Measurements from ENCODE around the gene CEBPE.
A peak's percentile ranks its signal among the peaks of the same experiment; 100 is the strongest.

The CEBPE gene

GRCh38 chr14:23102801-23103200 lies 16.3 kb downstream of the CEBPE start:
- no peak for DNase-seq (ENCODE audit: low spot score)

- no peak for DNase-seq (ENCODE audit: low spot score)
Observed at GRCh38 chr14:23101986-23102625, 16.9 kb downstream of the CEBPE start.

GRCh38 chr14:23101213-23101970 lies 17.7 kb downstream of the CEBPE start:
- DNase-seq (ENCODE audit: low spot score): peak; percentile 79

- DNase-seq (ENCODE audit: low spot score): no peak
Observed at GRCh38 chr14:23099212-23099861, 19.7 kb downstream of the CEBPE start.

- DNase-seq (ENCODE audit: low spot score): no peak
Observed at GRCh38 chr14:23097786-23098185, 21.3 kb downstream of the CEBPE start.

- peak; percentile 96 for DNase-seq (ENCODE audit: low spot score)
Observed at GRCh38 chr14:23095196-23096108, 23.6 kb downstream of the CEBPE start, which contains the start of gene C14orf119. Gene C14orf119, plus strand, starts transcription at chr14:23095505. Its CDS starts 2,154 bp downstream, at chr14:23097659.

DNA sequence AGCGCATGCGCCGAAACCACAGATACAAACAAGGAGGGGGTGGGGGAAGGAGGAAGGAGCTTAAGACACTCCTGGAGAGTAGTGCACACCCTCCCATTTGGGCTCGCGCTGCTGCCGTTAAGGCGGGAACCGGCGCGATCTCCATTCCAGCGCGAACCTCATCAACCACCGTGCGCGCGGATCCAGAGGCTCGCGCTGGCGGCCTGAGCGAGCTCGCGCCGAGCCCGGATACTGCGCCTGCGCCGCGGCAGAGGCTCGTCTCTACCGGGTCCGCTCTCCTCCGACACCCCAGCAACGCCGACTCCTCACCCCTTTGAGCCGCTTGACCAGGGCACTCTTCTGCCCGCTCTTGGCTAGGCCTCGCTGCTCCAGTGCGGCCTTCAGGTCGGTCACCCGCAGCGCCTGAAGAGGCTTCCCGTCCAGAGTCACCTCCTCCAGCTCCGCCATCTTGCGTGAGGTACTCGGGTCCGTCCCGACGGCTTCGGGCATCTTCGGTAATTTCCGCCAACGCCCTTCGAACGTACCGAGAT lies 24.3 kb downstream of the CEBPE start, which contains the start of gene ACIN1:
TSS of gene ACIN1 (minus strand) at position 471 of the 530 bp plus-strand sequence. CDS start at position 447, 24 bp downstream.
- peak; percentile 88 for DNase-seq (ENCODE audit: low spot score)

GRCh38 chr14:23093991-23094665 lies 24.9 kb downstream of the CEBPE start:
- DNase-seq (ENCODE audit: low spot score): peak; percentile 82

DNA sequence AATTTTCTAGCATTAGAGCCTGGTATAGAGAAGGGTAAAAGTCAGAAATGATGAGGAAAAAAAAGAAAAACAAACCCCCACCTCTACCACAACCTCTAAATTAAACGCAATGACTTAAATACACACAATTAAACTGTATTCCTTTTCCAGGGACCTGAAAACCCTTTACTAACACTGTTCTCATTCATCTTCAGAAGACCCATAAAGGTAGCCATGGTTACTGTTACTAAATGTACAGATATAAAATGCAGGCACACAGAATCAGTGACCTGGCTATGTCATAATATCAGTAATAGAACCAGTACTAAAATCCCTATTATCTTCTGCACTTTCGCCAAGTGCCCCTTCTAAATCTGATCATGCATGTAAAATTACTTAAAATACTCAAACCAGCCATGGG lies 25.5 kb downstream of the CEBPE start:
- no peak for DNase-seq (ENCODE audit: low spot score)

DNA sequence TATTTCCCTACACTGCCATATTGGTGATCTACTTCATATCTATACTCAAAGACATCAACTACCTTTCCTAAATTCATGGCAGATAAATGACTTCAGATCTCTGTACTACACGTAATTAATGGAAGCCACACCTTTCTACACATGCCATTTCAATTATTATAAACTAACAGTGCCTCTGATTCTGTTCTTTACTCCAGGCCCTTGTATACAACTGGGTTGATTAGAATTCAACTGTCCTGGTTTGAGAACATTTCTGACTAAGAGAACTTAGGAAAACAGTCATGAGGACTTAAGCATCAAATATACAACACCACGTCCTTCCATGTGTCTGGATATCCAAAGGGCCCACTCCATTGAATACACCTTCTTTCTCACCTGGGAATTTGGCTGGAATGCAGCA lies 26.0 kb downstream of the CEBPE start:
- no peak for DNase-seq (ENCODE audit: low spot score)

DNA sequence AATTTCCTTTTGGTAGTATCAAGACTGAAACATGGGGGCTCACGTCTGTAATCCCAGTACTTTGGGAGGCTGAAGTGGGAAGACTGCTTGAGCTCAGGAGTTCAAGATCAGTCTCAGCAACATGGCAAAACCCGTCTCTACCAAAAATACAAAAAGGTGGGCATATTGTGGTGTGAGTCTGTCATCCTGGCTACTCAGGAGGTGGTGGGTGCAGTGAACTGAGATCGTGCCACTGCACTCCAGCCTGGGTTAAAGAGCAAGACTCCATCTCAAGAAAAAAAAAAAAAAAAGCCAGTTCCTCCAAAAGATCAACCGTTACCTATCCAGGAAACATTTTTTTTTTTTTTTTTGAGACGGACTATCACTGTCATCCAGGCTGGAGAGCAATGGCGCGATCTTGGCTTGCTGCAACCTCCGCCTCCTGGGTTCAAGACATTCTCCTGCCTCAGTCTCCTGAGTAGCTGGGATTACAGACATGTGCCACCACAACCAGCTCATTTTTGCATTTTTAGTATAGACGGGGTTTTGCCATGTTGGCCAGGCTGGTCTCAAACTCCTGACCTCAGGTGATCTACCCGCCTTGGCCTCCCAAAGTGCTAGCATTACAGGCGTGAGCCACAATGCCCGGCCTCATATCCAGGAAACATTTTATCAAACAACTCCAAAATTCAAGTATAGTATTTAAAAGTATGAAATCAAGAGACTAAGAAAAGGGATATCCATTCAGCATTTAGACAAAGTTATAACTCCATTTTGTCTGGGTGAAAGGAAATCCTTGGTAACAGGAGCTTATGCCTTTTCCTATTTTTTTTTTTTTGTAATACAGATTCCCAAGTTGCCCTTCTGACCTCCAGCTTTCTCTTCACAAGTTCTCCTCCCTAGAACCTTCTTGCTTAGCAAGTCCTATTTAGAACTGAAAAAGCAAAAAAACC lies 27.5 kb downstream of the CEBPE start:
- no peak for DNase-seq (ENCODE audit: low spot score)

DNA sequence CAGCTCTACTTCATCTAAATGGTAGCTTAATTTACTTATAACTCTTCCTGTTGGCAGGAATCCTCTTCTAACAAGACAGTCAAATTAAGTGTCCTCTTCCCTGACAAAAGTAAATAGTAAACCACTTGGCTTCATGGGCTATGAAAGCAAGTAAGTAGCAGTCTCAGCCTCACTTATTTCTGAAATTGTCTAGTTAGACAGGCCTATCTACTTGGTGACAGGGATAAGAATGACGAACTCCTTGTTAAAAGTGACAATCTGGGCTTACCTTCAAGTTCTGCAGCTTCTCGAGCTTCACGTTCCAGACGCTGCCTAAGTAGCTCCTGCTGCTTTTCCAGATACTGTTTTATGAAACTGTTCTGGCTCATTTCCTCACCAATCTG lies 28.8 kb downstream of the CEBPE start:
- DNase-seq (ENCODE audit: low spot score): no peak

DNA sequence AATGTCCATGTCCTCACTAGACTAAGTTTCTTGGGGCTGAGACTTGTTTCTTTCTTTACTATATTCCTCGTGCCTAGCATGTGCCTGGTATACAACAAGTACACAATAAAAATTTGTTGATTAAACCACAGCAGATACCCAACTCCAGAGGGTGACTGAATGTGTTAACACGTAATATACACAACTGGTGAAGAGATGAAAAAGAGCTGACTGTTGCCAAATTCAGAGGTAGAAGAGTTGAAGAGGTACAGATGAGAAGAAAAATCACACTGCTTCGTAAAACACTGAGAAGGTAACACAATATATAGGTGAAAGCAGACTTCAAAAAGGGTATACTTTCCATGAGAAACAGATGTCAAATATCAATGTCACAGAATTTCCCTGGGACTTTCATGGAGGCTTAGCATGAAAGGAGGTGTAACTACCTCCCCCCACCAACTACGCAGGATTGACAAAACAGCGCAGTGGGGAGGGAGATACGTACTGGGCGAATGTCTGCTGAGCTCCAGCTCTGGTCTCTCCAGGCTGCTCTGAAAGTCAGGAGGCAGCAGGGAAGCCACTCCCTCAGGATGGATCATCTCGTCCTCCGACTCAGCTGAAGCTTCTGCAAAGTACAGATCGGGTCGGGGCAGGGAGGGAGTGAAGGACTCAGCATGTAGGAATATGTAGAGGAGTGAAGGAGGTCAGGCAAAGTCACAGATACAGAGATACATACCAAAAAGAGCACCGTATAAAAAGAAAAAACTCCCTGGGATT lies 29.4 kb downstream of the CEBPE start:
- no peak for DNase-seq (ENCODE audit: low spot score)

- DNase-seq (ENCODE audit: low spot score): no peak
Observed at GRCh38 chr14:23086565-23086964, 32.5 kb downstream of the CEBPE start.

- DNase-seq (ENCODE audit: low spot score): no peak
Observed at GRCh38 chr14:23085458-23085857, 33.6 kb downstream of the CEBPE start.

DNA sequence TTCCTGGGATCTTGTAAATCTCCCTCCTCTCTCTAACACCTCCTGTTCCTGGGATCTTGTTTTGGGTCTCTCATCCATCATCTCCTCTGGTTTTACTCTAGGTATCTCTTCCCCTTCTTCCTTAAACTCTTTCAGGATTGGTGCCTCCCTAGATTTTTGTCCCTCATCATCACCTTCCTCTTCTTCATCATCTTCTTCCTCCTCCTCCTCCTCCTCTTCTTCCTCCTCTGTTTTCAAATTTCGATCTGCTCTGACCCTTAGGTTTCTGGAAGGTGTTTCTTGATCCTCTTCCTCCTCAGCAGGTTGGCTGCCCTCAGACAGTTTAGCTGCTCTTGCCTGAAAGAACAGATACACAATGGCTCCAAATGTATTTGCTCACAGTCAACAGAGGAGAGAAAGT lies 38.6 kb downstream of the CEBPE start:
- no peak for DNase-seq (ENCODE audit: low spot score)

DNA sequence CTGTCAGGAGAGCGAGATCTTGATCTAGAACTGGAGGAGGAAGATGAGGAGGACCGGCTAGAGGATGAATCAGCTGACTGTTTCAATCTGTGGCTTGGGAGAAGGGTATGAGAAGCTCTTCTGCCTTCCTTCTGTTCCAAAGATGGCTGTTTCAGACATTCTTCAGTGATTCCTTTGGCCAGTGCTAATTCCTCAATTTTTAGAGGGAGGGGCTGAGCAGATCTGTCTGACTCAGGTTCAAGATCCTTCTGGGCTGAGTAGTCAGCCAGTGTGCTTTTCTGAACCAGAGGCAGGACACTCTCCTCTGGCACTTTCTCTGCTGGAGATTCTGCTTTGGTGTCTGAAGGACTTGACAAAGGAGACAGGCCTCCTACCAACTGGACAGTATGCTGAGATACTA lies 39.3 kb downstream of the CEBPE start:
- no peak for DNase-seq (ENCODE audit: low spot score)

DNA sequence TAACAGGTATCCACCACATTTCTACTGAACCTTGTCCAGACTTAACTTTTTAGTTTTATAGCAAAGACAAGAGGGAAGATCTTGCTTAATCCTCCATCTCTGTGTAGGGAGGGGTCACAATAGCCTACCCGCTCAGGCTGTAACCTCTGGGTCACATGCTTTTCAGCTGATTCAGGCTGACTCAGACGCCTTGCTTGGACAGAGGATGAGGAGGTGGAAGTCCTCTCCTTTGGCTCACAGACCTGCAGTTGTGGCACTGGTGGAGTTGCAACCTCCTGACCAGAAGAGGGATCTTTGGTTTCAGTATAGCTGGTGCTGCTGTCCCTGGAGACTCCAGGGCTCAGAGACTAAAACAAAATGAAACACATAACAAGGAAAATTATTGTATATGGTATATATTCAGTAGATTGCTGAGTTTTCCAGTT lies 40.4 kb downstream of the CEBPE start:
- DNase-seq (ENCODE audit: low spot score): no peak

GRCh38 chr14:23077962-23078361 lies 41.1 kb downstream of the CEBPE start:
- DNase-seq (ENCODE audit: low spot score): no peak

Measured in D341Med (cell line).